Endothelial cell of umbilical vein (primary cell): ENCODE results near the gene RDH5. TPM values are rescaled to one million over a fixed set of nuclear protein-coding genes. Genes with fewer than 3 reads are reported as not detected.
A peak's percentile ranks its signal among the peaks of the same experiment; 100 is the strongest.

Experiments used
- BruUV-seq: library from RNA; stranded (reverse); fragments of 400-500 nt; replicated peaks from 2 replicates; lab custom pipeline; 2021; lab: Mats Ljungman, UMichigan
- CTCF ChIA-PET: fragments of 300-600, 350-600 bp; sonication (Branson Sonifier 250); formaldehyde crosslinking; loops from one replicate; lab custom pipeline; 2021; ENCODE audit warnings: antibody characterized with exemption, inconsistent platforms; lab: Charles Lee
- POLR2A ChIA-PET: fragments of 300-600, 350-600 bp; sonication (Branson Sonifier 250); formaldehyde crosslinking; loops from one replicate; lab custom pipeline; 2021; ENCODE audit warnings: antibody characterized with exemption, inconsistent platforms; lab: Charles Lee
- DNase-seq: peaks from one replicate; pipeline ENCODE4 v3.0.0-alpha.2; 2011; ENCODE audit warnings: low read depth, low spot score
- FAIRE-seq: peaks from 2 replicates; lab custom pipeline; 2011; peaks lifted over from hg19 to GRCh38; lab: Jason Lieb, UNC
- H2AFZ ChIP-seq: 2 replicates; pipeline ENCODE4 v1.6.0; 2012; ENCODE audit warnings: low read depth, low read length, control low read depth, inconsistent platforms
- H3K27ac ChIP-seq: 2 replicates; pipeline ENCODE4 v1.5.1; 2011; ENCODE audit warnings: low read depth, mild to moderate bottlenecking, control low read depth, low read length, moderate library complexity; ENCODE audit not compliant: insufficient read depth
- H3K27me3 ChIP-seq, 2 experiments: 2 replicates each; pipeline versions ENCODE4 v1.6.0 to v1.6.1; 2011; ENCODE audit warnings: low read length in 2 of 2, mixed read lengths in 1 of 2; ENCODE audit not compliant: control insufficient read depth in 2 of 2, insufficient read depth in 2 of 2
- H3K36me3 ChIP-seq, 2 experiments: 2 replicates in 1 of 2; 3 replicates in 1 of 2; pipeline ENCODE4 v1.5.1; 2011; ENCODE audit warnings: low read length in 2 of 2, mild to moderate bottlenecking in 1 of 2, moderate library complexity in 1 of 2; ENCODE audit not compliant: control insufficient read depth in 2 of 2, insufficient read depth in 2 of 2; ENCODE audit errors: extremely low read depth in 1 of 2
- H3K4me1 ChIP-seq: 3 replicates; pipeline ENCODE4 v1.5.1; 2011; ENCODE audit warnings: mild to moderate bottlenecking, low read length; ENCODE audit not compliant: control insufficient read depth, insufficient read depth; ENCODE audit errors: extremely low read depth
- H3K4me2 ChIP-seq: 2 replicates; pipeline ENCODE4 v1.6.1; 2011; ENCODE audit warnings: low read length, control low read depth, mixed read lengths; ENCODE audit not compliant: insufficient read depth
- H3K4me3 ChIP-seq, 3 experiments: fragments of 200-600 bp in 1 of 3; sonication (generic), shearing (Covaris generic) in 1 of 3; replicated peaks in 1 of 3; 2 replicates each; pipeline ENCODE4 v1.5.1; 2011 to 2016; ENCODE audit warnings: control low read depth in 3 of 3, low read length in 3 of 3, mild to moderate bottlenecking in 2 of 3, inconsistent platforms in 1 of 3, low read depth in 1 of 3, moderate library complexity in 1 of 3; ENCODE audit not compliant: insufficient read depth in 1 of 3
- H3K79me2 ChIP-seq: 2 replicates; pipeline ENCODE4 v1.6.0; 2012; ENCODE audit warnings: low read length, inconsistent platforms; ENCODE audit not compliant: control insufficient read depth, insufficient read depth
- H3K9ac ChIP-seq: replicated peaks from 2 replicates; pipeline ENCODE3; 2011; ENCODE audit warnings: low read length, control low read depth; ENCODE audit not compliant: insufficient read depth; ENCODE audit errors: extremely low read depth
- H3K9me1 ChIP-seq: replicated peaks from 3 replicates; pipeline ENCODE4 v1.6.0; 2011; ENCODE audit warnings: mild to moderate bottlenecking, low read length; ENCODE audit not compliant: control insufficient read depth, insufficient read depth; ENCODE audit errors: extremely low read depth
- H3K9me3 ChIP-seq: replicated peaks from 2 replicates; pipeline ENCODE4 v1.5.1; 2012; ENCODE audit warnings: low read length, inconsistent platforms; ENCODE audit not compliant: control insufficient read depth, insufficient read depth
- H4K20me1 ChIP-seq: replicated peaks from 2 replicates; pipeline ENCODE3; 2011; ENCODE audit warnings: mild to moderate bottlenecking, low read length; ENCODE audit not compliant: control insufficient read depth, insufficient read depth; ENCODE audit errors: extremely low read depth
- GATA2 ChIP-seq: IDR thresholded peaks from 2 replicates; pipeline ENCODE4 v1.7.0; 2011; ENCODE audit warnings: low read depth, mild to moderate bottlenecking, moderate library complexity, mixed read lengths, low read length; ENCODE audit not compliant: insufficient read length, insufficient read depth
- JUN ChIP-seq: IDR thresholded peaks from 2 replicates; pipeline ENCODE4 v1.6.1; 2011; ENCODE audit warnings: borderline replicate concordance, low read depth; ENCODE audit not compliant: insufficient read length, insufficient read depth
- MYC ChIP-seq: IDR thresholded peaks from one replicate; pipeline ENCODE4 v1.6.1; 2011; ENCODE audit warnings: mild to moderate bottlenecking, low read depth, low read length
- POLR2A ChIP-seq: IDR thresholded peaks from 2 replicates; pipeline ENCODE4 v1.6.1; 2012; ENCODE audit warnings: low read depth, mild to moderate bottlenecking, control low read depth, low read length
- POLR2AphosphoS5 ChIP-seq: IDR thresholded peaks from 2 replicates; pipeline ENCODE4 v1.6.1; 2012; ENCODE audit warnings: low read depth, mild to moderate bottlenecking, control low read depth, low read length, moderate library complexity; ENCODE audit not compliant: insufficient read depth
- dilution Hi-C: fragments of 300-500 bp; cut with MboI; formaldehyde crosslinking; loops from one replicate; pipeline ENCODE4 v1.15.0; 2019; ENCODE audit warnings: low sequenced_read_pairs; ENCODE audit not compliant: extremely low pct_ligation_motif_present
- intact Hi-C: fragments of 100-400 bp; cut with micrococcal nuclease; formaldehyde crosslinking; loops from one replicate; pipeline ENCODE4 v1.10.0; 2022
- polyA plus RNA-seq, 4 experiments: library from polyadenylated mRNA; depleted of rRNA in 3 of 4; stranded (reverse) in 3 of 4; unstranded in 1 of 4; fragments of >200 nt; gene quantifications; 2 replicates each; pipeline versions ENCODE4 v1.2.1 to v1.2.3, GENCODE V29; 2011 to 2012; ENCODE audit warnings: missing spikeins in 1 of 4
- total RNA-seq: library from RNA; stranded (reverse); gene quantifications from 2 replicates; pipeline ENCODE4 v1.2.3, GENCODE V29; 2021
- TF ChIP-seq, protein P1 (sequence below): IDR thresholded peaks from 2 replicates; pipeline ENCODE4 v1.6.1; 2011; ENCODE audit not compliant: insufficient read depth, insufficient read length
- TF ChIP-seq, protein P2 (sequence below), 2 donors: IDR thresholded peaks; 1 replicate in 1 of 2; 2 replicates in 1 of 2; pipeline ENCODE4 v1.5.1; 2011; ENCODE audit warnings: low read length in 2 of 2, mild to moderate bottlenecking in 2 of 2, moderate library complexity in 2 of 2, control low read depth in 1 of 2, inconsistent platforms in 1 of 2, low read depth in 1 of 2; ENCODE audit not compliant: insufficient read depth in 1 of 2; ENCODE audit errors: extremely low read depth in 1 of 2

RDH5 gene
- total and polyA plus RNA-seq, 2 donors (not counting 3 experiments of a cell fraction or from before 2014, with no cell fraction given), result 2.7 to 3.7 TPM

DNA sequence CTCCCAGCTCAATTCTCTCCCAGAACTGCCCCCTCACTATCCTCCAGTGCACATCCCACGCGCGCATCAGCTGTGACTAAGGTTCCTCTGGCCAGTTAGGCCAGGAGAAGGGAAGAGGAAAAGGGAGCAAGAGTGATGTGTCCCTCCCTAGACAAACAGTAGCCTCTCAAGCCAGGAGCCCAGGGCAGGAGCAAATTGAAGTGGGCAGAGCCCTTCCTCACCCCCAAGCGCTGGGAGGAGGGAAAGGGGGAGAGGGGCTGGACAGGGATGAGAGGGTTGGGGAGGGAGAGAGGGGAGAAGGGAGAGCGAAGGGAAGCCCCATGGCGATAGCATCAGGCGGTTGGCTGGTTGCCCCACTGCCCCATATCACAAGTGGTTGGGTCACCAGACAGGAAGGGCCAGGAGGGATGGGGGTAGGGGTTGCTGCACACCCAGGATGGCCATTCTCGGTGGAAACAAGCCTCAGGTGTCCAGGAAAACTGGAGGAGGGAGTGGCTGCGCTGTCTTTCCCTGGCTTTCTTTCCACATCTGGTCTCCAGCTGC is 7.5 kb downstream of the RDH5 start:
- H3K4me1 ChIP-seq, result peaks cover 19% of the 10 kb centered on the region
- peak overlapping the region; percentile 58 for H3K27ac ChIP-seq
- H3K27me3 ChIP-seq, result no peaks in the 10 kb centered on the region
- H3K9me3 ChIP-seq, result no peaks in the 10 kb centered on the region
- H3K9ac ChIP-seq, result peak overlapping the region; percentile 94
- H3K4me3 ChIP-seq, result peak overlapping the region; percentile 71 to 89 (median 76)
- peaks cover 30% of the 10 kb centered on the region for H3K79me2 ChIP-seq
- H3K9me1 ChIP-seq, result no peaks in the 10 kb centered on the region
- no peak for FAIRE-seq
- DNase-seq, result peak; percentile 41
- no peak for TF ChIP-seq POLR2AphosphoS5
- peak; percentile 37 for TF ChIP-seq GATA2
- peak; percentile 29 for TF ChIP-seq POLR2A
- TF ChIP-seq, protein P1, sequence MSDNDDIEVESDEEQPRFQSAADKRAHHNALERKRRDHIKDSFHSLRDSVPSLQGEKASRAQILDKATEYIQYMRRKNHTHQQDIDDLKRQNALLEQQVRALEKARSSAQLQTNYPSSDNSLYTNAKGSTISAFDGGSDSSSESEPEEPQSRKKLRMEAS, result no peak
- ChIA-PET POLR2A (no interaction called here), CTCF (interaction anchor here (0.7 kb wide), 1 partner anchor 9 kb away, joined by 4 read pairs; no protein-coding TSS in a partner anchor)
- intact Hi-C loops (no loop called here), dilution Hi-C loops (no loop called here)
- peaks cover 13 to 27% of the 10 kb centered on the region in 2 experiments for H3K36me3 ChIP-seq
- no peak overlapping the region for H2AFZ ChIP-seq
- H3K4me2 ChIP-seq, result peak overlapping the region; percentile 46
- TSS peak; percentile 26 for BruUV-seq
- H4K20me1 ChIP-seq, result no peaks in the 10 kb centered on the region

DNA sequence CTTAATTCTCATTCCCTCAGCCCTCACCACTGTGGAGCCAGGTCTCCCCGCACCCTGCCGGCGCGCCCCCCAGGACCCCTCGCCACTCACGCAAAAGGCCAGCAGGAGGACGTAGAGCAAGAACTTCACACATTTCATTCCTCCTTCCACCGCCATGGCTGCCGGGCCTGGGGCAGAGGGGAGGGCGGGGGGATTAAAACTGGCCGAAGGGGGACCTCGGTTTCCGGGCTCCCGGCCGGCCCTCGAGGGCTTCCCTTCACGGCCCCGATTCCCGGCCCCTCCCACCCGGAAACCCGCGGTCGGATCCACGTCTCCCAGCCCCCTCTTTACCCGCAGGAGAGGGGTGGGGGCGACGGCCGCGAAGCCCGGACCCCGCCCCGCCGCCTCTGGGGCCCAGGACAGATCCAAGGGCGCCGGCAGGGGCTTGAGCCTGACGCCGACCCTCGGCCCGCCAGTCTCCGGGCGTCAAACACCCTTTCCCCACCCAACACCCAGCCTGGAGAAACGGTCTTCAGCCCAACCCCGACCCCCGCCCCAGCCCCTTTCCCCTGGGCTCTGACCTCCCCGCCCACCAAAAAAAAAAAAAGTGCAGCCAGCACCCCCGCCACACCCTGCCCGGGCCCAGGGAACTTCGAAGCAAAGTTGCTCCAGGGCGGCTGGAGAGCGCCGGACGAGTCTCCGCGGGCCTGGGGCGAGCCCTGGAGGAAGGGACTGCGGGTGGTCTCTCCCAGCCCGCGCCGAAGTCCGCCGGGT is 8.2 kb downstream of the RDH5 start:
- ChIA-PET CTCF (interaction anchor here (1.5 to 3.0 kb wide), 4 partner anchors 8 to 301 kb away, joined by 5 to 51 read pairs (median 10); partner anchors contain the start of genes BLOC1S1 and RDH5), POLR2A (interaction anchor here (0.7 to 1.8 kb wide), 5 partner anchors 10 to 1223 kb away, joined by 3 to 6 read pairs (median 3); partner anchors contain the start of genes ORMDL2, RAB5B and SARNP)
- Histone ChIP-seq H3K27ac (peak overlapping the region; percentile 58), H3K9ac (peak overlapping the region; percentile 94), H3K9me3 (no peaks in the 10 kb centered on the region), H3K27me3 (no peaks in the 10 kb centered on the region), H2AFZ (no peak overlapping the region), H3K4me3 (peak overlapping the region; percentile 71 to 89 (median 76)), H3K36me3 (peaks cover 13 to 27% of the 10 kb centered on the region in 2 experiments), H3K4me2 (peak overlapping the region; percentile 46), H3K9me1 (no peaks in the 10 kb centered on the region), H3K79me2 (peaks cover 30% of the 10 kb centered on the region), H4K20me1 (no peaks in the 10 kb centered on the region), H3K4me1 (peaks cover 19% of the 10 kb centered on the region)
- FAIRE-seq, result peak; percentile 76
- intact Hi-C loops, result no loop called here
- dilution Hi-C loops, result no loop called here
- no peak for TF ChIP-seq JUN
- TF ChIP-seq POLR2A, result no peak
- no peak for TF ChIP-seq MYC
- TF ChIP-seq, protein P2, sequence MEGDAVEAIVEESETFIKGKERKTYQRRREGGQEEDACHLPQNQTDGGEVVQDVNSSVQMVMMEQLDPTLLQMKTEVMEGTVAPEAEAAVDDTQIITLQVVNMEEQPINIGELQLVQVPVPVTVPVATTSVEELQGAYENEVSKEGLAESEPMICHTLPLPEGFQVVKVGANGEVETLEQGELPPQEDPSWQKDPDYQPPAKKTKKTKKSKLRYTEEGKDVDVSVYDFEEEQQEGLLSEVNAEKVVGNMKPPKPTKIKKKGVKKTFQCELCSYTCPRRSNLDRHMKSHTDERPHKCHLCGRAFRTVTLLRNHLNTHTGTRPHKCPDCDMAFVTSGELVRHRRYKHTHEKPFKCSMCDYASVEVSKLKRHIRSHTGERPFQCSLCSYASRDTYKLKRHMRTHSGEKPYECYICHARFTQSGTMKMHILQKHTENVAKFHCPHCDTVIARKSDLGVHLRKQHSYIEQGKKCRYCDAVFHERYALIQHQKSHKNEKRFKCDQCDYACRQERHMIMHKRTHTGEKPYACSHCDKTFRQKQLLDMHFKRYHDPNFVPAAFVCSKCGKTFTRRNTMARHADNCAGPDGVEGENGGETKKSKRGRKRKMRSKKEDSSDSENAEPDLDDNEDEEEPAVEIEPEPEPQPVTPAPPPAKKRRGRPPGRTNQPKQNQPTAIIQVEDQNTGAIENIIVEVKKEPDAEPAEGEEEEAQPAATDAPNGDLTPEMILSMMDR (IDR thresholded peaks at IDR 0.05; ENCODE audit: extremely low read depth in 1 of 2, insufficient read depth in 1 of 2, low read depth in 1 of 2, low read length in 2 of 2), result no peak
- no peak for TF ChIP-seq GATA2
- BruUV-seq, result no TSS peak
- peak; percentile 61 for DNase-seq
